ENCODE data around the gene ARHGAP42.

Gene ARHGAP42

DNA sequence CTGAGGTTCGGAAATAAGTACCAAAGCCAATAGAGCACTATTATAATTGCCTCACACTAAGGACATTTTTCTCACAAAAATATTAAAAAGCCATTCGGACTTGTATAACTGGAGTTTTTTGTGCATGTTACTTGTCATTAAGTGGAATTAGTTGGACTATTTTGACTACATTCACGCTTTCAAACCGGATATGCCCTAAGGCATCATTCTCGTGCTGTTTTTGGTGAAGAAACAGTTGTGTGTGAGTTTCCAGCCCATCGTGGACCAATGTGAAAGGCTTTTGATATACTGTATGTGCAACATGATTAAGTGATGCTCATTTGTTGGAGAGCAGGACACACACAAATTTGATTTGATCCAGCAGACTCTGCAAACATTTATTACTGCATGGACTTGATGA lies 249.7 kb downstream of the ARHGAP42 start:
- TF ChIP-seq, protein P1, sequence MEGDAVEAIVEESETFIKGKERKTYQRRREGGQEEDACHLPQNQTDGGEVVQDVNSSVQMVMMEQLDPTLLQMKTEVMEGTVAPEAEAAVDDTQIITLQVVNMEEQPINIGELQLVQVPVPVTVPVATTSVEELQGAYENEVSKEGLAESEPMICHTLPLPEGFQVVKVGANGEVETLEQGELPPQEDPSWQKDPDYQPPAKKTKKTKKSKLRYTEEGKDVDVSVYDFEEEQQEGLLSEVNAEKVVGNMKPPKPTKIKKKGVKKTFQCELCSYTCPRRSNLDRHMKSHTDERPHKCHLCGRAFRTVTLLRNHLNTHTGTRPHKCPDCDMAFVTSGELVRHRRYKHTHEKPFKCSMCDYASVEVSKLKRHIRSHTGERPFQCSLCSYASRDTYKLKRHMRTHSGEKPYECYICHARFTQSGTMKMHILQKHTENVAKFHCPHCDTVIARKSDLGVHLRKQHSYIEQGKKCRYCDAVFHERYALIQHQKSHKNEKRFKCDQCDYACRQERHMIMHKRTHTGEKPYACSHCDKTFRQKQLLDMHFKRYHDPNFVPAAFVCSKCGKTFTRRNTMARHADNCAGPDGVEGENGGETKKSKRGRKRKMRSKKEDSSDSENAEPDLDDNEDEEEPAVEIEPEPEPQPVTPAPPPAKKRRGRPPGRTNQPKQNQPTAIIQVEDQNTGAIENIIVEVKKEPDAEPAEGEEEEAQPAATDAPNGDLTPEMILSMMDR (IDR thresholded peaks at IDR 0.05) = no peak
- DNase-seq (ENCODE audit: low spot score) = no peak
- Histone ChIP-seq H3K27ac (no peak overlapping the region), H3K4me3 (no peak overlapping the region)

DNA sequence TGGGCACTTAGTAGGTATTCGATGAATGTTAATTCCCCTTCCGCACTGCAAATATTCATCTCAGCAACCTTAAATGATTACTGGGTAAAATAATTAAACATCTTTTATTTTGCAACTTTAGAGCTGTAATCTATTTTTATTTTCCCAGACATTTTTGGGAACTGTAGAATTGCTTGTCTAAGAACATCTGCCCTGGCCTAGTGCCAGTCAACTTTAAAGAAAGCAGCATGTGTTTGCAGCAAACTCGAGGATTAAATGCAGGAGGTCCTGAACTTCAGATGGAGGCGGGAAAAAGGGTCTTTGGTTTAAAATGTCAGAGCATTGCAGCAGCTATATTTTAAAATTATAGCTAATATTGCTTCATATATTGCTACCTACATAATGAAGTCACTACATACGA lies 252.5 kb downstream of the ARHGAP42 start:
- TF ChIP-seq, protein P1 (IDR thresholded peaks at IDR 0.05) = no peak
- Histone ChIP-seq H3K27ac (no peak overlapping the region), H3K4me3 (no peak overlapping the region)
- DNase-seq (ENCODE audit: low spot score) = no peak

DNA sequence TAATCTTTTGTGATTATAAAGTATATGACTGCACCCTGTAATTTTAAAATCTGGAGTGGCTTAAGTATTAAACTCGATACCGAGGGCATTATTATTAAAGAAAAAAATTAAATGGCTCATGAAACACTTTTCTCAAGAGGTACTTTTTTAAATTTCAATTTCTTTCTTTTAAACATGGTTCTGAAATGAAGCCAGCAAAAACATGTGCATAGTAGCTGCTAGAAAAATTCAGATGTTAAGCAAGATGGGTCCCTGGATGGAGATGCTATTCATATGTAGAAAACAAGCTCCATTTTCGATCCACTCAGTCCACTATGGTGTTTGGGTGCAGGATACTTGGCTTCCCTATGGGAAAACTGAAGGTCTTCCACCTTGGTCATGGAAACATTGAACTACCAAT lies 253.0 kb downstream of the ARHGAP42 start:
- Histone ChIP-seq H3K4me3 (no peak overlapping the region), H3K27ac (no peak overlapping the region)
- TF ChIP-seq, protein P1 (IDR thresholded peaks at IDR 0.05) = no peak
- no peak for DNase-seq (ENCODE audit: low spot score)

DNA sequence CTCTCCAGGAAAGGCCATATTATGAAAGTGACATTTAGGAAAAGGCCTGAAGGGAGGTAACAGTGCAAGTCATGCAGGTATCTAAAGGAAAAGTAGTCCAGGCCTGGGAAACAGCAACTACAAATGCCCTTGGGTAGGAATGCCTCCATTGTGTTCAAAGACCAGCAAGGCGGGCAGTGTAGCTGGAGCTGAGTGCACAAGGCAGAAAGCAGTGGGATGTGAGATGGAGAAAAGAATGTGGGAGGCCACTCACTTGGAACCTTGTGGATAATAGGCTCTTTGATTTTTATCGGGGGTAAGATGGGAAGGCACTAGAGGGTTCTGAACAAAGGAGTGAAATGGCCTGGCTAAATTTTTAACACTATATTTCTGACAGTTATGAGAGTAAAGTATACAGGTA lies 253.9 kb downstream of the ARHGAP42 start:
- H3K27ac ChIP-seq = no peak overlapping the region
- H3K4me3 ChIP-seq = no peak overlapping the region
- DNase-seq (ENCODE audit: low spot score) = no peak
- TF ChIP-seq, protein P1 (IDR thresholded peaks at IDR 0.05) = no peak

DNA sequence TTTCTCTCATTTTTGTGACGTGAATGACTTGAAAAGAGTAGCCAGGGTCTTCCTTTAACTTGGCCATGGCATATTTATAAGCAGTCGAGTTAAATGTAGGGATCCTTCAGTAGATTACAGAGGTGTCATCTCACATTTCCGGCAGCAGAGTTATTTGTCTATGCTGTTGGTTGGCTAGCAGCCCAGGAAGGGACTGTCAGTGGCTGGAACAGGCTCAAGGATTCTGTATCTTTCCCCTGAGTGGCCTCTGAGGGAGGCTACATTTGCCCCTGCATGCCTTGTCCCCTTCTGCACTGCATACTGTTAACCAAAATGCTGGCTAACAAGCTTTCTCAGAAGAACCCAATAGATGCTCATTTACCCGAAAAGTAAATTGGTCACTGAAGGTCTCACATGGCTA lies 254.9 kb downstream of the ARHGAP42 start:
- TF ChIP-seq, protein P1 (IDR thresholded peaks at IDR 0.05) = no peak
- DNase-seq (ENCODE audit: low spot score) = no peak
- Histone ChIP-seq H3K4me3 (no peak overlapping the region), H3K27ac (no peak overlapping the region)

DNA sequence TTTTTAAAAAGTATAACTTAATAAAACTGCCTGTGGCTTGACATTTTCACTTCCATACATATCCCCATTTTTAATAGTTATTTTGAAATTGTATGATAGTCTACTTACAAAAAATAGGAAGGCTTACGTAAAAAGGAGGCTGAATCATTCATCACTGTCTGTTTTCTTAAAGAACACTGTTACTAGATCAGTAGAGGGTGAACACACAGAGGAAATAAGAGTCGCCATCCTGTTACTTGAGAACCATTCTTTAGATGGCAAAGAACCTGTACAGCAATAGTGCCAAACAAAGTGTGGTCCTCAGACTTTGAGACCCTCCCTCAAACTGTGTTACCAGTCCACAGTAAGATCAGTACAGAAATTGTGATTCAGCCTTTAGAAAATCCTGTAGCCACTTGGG lies 261.8 kb downstream of the ARHGAP42 start:
- DNase-seq (ENCODE audit: low spot score) = no peak
- H3K27ac ChIP-seq = no peak overlapping the region
- TF ChIP-seq, protein P1 (IDR thresholded peaks at IDR 0.05) = no peak
- H3K4me3 ChIP-seq = no peak overlapping the region

DNA sequence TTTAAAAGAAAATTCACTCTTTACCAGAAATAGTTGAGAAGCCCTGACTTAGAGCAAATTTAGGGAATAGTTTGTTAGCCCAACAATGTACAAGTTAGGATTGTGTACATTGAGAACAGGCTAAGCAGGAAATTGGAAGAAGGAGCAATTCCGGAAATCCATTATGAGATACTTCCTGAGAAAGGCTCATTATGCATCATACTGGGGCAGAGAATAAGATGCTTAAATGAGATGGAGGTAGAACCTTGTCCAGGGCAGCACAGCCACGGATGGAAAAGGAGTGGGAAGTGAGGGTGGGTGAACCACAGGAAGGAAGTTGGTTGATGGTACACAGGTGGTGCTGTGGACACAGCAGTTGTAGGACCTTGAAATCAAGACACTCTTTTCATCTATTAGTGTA lies 262.4 kb downstream of the ARHGAP42 start:
- Histone ChIP-seq H3K27ac (no peak overlapping the region), H3K4me3 (no peak overlapping the region)
- TF ChIP-seq, protein P1 (IDR thresholded peaks at IDR 0.05) = no peak
- no peak for DNase-seq (ENCODE audit: low spot score)
